ENCODE results near the gene PSMB5. TPM values are rescaled to one million over a fixed set of nuclear protein-coding genes. Genes with fewer than 3 reads are reported as not detected.

The PSMB5 gene
- total RNA-seq, 4 donors from 2014 or later = 135 to 155 (median 145) TPM

DNA sequence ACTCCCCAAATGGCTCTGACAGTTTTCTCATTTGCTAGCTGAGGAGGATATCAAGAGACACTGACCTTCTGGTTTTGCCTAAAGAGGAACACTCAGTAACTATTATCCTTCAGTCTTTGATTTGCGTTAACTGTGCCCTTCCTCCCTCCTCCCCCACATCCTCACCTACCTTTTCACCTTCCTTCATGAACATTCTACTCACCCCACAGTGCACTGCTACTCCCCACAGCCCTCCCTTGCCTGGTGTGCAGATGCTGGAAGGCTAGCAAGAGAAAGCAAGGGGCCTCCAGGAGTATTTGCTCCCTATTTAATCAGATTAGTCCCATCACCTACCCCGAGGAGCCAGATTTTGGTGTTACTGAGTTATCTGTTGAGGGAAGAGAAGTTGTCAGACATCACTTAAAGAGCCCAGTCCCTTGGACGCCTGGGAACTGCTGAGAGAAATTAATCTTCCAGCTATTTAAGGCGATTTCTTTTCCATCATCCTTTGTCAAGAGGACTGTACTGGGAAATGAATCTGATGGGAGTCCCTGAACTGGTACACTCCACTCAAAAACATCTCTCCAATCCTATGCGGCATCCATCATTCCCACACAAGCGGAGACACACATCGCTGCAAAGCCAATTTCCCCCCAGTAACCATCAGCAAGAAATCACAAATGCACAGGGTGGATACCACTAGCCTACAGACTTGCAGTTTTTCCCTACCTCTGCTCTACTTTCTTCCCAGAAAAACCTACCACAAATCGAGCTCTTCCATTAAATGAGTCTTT lies 11.5 kb downstream of the PSMB5 start:
- H3K9me3 ChIP-seq = no peaks in the 10 kb centered on the region
- 79% methylated on average over 8 of the region's 8 CpGs for WGBS
- TF ChIP-seq, protein P1, sequence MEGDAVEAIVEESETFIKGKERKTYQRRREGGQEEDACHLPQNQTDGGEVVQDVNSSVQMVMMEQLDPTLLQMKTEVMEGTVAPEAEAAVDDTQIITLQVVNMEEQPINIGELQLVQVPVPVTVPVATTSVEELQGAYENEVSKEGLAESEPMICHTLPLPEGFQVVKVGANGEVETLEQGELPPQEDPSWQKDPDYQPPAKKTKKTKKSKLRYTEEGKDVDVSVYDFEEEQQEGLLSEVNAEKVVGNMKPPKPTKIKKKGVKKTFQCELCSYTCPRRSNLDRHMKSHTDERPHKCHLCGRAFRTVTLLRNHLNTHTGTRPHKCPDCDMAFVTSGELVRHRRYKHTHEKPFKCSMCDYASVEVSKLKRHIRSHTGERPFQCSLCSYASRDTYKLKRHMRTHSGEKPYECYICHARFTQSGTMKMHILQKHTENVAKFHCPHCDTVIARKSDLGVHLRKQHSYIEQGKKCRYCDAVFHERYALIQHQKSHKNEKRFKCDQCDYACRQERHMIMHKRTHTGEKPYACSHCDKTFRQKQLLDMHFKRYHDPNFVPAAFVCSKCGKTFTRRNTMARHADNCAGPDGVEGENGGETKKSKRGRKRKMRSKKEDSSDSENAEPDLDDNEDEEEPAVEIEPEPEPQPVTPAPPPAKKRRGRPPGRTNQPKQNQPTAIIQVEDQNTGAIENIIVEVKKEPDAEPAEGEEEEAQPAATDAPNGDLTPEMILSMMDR (IDR thresholded peaks at IDR 0.05) = no peak
- no peak for TF ChIP-seq EP300 (IDR thresholded peaks at IDR 0.05)
- DNase-seq (ENCODE audit: extremely low spot score) = no peak
- no peak overlapping the region for H3K27ac ChIP-seq (replicated peaks in 1 of 4)
- H3K27me3 ChIP-seq = no peaks in the 10 kb centered on the region
- no peak overlapping the region for H3K4me3 ChIP-seq
- intact Hi-C loops (cut with DNase I) = no loop called here
- H3K4me1 ChIP-seq = peaks cover 0 to 10% (median 4%) of the 10 kb centered on the region in 4 donors
- peaks cover 11 to 38% (median 32%) of the 10 kb centered on the region in 4 donors for H3K36me3 ChIP-seq

DNA sequence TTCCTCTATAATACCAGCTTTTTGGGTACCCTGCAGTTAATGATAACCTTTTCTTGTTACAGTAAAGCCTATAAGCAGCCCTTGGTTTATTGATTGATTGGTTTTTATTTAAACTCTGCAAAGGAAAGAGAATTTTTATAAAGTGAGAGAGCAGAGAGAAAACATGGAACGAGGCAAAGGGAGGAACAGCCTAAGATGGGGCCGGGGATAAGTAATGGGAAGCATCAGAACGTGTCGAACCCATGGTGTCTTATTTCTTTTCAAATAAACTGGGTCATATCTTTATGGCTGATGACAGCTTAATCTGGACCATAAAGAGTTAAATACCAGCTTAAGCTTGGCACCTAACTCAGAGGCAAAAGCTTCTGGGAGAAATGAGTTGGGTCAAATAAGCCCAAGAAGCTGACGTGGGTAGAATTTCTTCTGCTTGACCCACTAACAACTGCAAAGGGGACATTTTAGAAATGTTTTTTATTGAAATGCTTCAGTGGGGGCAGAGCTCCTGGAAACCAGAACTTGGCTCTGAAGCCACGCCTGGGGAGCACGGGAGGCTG lies 12.7 kb downstream of the PSMB5 start:
- peaks cover 0 to 3% (median 0%) of the 10 kb centered on the region in 4 donors for H3K4me1 ChIP-seq
- H3K27me3 ChIP-seq = no peaks in the 10 kb centered on the region
- TF ChIP-seq EP300 (IDR thresholded peaks at IDR 0.05) = no peak
- TF ChIP-seq, protein P1 (IDR thresholded peaks at IDR 0.05) = no peak
- no peaks in the 10 kb centered on the region for H3K9me3 ChIP-seq
- no peak for DNase-seq (ENCODE audit: extremely low spot score)
- no peak overlapping the region for H3K4me3 ChIP-seq
- 55% methylated on average over 7 of the region's 7 CpGs for WGBS
- intact Hi-C loops (cut with DNase I) = no loop called here
- H3K27ac ChIP-seq (replicated peaks in 1 of 4) = no peak overlapping the region
- peaks cover 11 to 31% (median 24%) of the 10 kb centered on the region in 4 donors for H3K36me3 ChIP-seq

DNA sequence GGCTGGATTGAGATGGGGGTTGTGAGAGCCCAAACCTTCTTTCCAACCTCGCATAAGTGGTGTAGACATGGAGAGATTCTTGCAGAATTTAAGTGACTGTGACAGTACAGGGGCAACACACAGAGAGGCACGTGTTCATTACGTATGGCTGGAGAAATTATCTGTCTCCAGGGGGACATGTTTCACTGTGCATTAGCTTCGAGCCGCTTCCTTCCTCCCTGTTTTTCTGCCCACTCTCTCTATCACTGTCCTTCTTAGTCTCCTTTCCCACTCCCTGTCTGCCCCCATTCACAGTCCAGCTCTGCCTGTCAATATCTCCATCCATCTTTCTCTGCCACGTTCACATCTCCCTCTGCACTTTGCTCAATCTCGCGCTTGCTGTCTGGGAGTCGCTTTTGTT lies 13.3 kb downstream of the PSMB5 start:
- TF ChIP-seq POLR2A (IDR thresholded peaks at IDR 0.05; ENCODE audit: low read depth) = no peak
- TF ChIP-seq EP300 (IDR thresholded peaks at IDR 0.05) = no peak
- TF ChIP-seq, protein P1 (IDR thresholded peaks at IDR 0.05) = no peak
- no peak for TF ChIP-seq POLR2AphosphoS5 (IDR thresholded peaks at IDR 0.05)

DNA sequence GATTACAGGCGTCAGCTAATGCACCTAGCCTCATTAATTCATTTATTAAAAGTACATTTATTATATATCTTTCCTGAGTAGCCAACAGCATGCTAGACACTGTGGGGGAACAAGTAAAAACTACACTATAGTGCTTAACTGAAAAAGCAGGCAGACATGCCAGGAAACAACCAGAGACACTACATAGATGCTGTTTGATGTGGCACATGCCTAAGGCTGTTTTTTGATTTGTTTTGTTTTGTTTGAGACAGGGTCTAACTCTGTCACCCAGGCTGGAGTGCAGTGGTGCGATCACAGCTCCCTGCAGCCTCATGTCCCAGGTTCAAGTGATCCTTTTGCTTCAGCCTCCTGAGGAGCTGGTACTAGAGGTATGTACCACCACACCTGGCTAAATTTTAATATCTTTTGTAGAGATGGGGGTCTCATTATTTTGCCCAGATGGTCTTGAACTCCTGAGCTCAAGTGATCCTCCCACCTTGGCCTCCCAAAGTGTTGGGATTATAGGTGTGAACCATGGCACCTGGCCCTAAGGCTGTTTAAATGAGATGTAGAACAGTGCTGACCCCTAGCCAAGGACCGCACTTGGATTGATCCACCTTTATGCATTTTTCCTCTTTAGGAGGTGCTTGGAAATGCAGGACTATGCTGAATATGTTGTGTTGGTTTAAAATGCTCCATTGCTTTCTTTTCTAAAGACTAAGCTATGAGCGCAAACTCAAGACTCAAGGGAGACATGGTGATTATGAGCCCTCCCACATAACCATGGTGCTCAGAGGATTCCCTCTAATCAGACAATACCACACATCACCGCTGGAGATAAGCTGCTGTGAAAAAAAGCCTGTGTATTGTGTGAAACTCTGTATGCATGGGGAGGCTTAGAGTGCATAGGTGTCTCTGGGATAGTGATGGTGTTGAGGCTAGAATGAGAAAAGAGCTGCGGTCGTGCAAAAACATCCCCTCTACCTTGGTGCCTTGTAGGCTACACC lies 14.3 kb downstream of the PSMB5 start:
- H3K9me3 ChIP-seq = no peaks in the 10 kb centered on the region
- H3K36me3 ChIP-seq = peaks cover 2 to 16% (median 10%) of the 10 kb centered on the region in 4 donors
- H3K27ac ChIP-seq (replicated peaks in 1 of 4) = no peak overlapping the region
- H3K4me1 ChIP-seq = peaks cover 0 to 3% (median 0%) of the 10 kb centered on the region in 4 donors
- intact Hi-C loops (cut with DNase I) = no loop called here
- H3K4me3 ChIP-seq = no peak overlapping the region
- H3K27me3 ChIP-seq = no peaks in the 10 kb centered on the region
- WGBS = 91% methylated on average over 7 of the region's 7 CpGs
- DNase-seq (ENCODE audit: extremely low spot score) = no peak
- TF ChIP-seq EP300 (IDR thresholded peaks at IDR 0.05) (no peak), POLR2AphosphoS5 (IDR thresholded peaks at IDR 0.05) (no peak), POLR2A (IDR thresholded peaks at IDR 0.05; ENCODE audit: low read depth) (no peak)
- TF ChIP-seq, protein P1 (IDR thresholded peaks at IDR 0.05) = no peak

More for the DNA sequence above, 13.3 kb downstream of the PSMB5 start:
- Histone ChIP-seq H3K27ac (replicated peaks in 1 of 4) (no peak overlapping the region), H3K4me1 (peaks cover 0 to 3% (median 0%) of the 10 kb centered on the region in 4 donors), H3K4me3 (no peak overlapping the region), H3K36me3 (peaks cover 11 to 26% (median 20%) of the 10 kb centered on the region in 4 donors), H3K27me3 (no peaks in the 10 kb centered on the region), H3K9me3 (no peaks in the 10 kb centered on the region)
- DNase-seq (ENCODE audit: extremely low spot score) = no peak
- intact Hi-C loops (cut with DNase I) = no loop called here
- WGBS = 67% methylated on average over 9 of the region's 9 CpGs

Measured in esophagus muscularis mucosa (tissue), 4 donors.